ENCODE measurements around the gene PML.

GRCh38 chr15:73945130-73945508, 49.4 kb upstream of the PML start:
- TF ChIP-seq CTCF (IDR thresholded peaks at IDR 0.05): no peak
- no peak for TF ChIP-seq EP300 (IDR thresholded peaks at IDR 0.05)

Measured in tibial nerve (tissue), 4 donors.